ENCODE data around the gene MUC12.

- TF ChIP-seq CTCF (IDR thresholded peaks at IDR 0.05) (no peak), POLR2A (IDR thresholded peaks at IDR 0.05) (no peak)
Observed at GRCh38 chr7:100974021-100974420, 4.7 kb downstream of the MUC12 start.

All from gastroesophageal sphincter (tissue), 3 donors.